GM12878 (cell line): ENCODE measurements around the gene C16orf92. TPM values are rescaled to one million over a fixed set of nuclear protein-coding genes. Genes with fewer than 3 reads are reported as not detected.
A peak's percentile ranks its signal among the peaks of the same experiment; 100 is the strongest.

Experiments used
- ATAC-seq: fragments of 200-7000 bp; cut with Tn5 transposase; 3 replicates; pipeline ENCODE4 v1.9.1; 2020; ENCODE audit warnings: mild to moderate bottlenecking, moderate library complexity
- BruUV-seq: library from RNA; stranded (reverse); fragments of 400-500 nt; replicated peaks from 2 replicates; lab custom pipeline; 2021; lab: Mats Ljungman, UMichigan
- CTCF ChIA-PET: fragments of 300-600 bp; sonication (Branson Sonifier 250); formaldehyde crosslinking; extraction: SDS; loops from one replicate; lab custom pipeline; 2021; ENCODE audit warnings: inconsistent platforms; lab: Yijun Ruan, JAX
- POLR2A ChIA-PET: fragments of 350-600 bp; formaldehyde crosslinking; extraction: SDS; loops from one replicate; lab custom pipeline; 2021; ENCODE audit warnings: inconsistent platforms; lab: Charles Lee
- RAD21 ChIA-PET: fragments of 300-600 bp; sonication (Branson Sonifier 250); formaldehyde crosslinking; loops from one replicate; lab custom pipeline; 2023; ENCODE audit warnings: antibody characterized with exemption; ENCODE audit not compliant: unreplicated experiment; lab: Charles Lee
- SMC1A ChIA-PET: fragments of 300-600 bp; sonication (Branson Sonifier 250); formaldehyde crosslinking; loops from one replicate; lab custom pipeline; 2023; ENCODE audit not compliant: unreplicated experiment, uncharacterized antibody; lab: Charles Lee
- DNase-seq: peaks from one replicate; pipeline ENCODE4 v3.0.0-alpha.2; 2011; ENCODE audit warnings: low read depth, low spot score
- FAIRE-seq: peaks from 3 replicates; lab custom pipeline; 2011; peaks lifted over from hg19 to GRCh38; lab: Jason Lieb, UNC
- H2AFZ ChIP-seq: 2 replicates; pipeline ENCODE4 v1.6.0; 2011; ENCODE audit warnings: low read depth, low read length, control low read depth; ENCODE audit not compliant: control insufficient read depth
- H3K27ac ChIP-seq: 2 replicates; pipeline ENCODE4 v1.5.1; 2011; ENCODE audit warnings: control low read depth; ENCODE audit not compliant: control insufficient read depth, insufficient read depth
- H3K27me3 ChIP-seq, 2 experiments: replicated peaks in 1 of 2; 2 replicates each; pipeline versions ENCODE4 v1.6.0 to v1.6.1; 2011; ENCODE audit warnings: low read length in 1 of 2; ENCODE audit not compliant: control insufficient read depth in 2 of 2, insufficient read depth in 2 of 2
- H3K36me3 ChIP-seq, 2 experiments: 2 replicates each; pipeline ENCODE4 v1.5.1; 2011; ENCODE audit warnings: low read length in 1 of 2; ENCODE audit not compliant: control insufficient read depth in 2 of 2, insufficient read depth in 2 of 2
- H3K4me1 ChIP-seq: 2 replicates; pipeline ENCODE4 v1.6.1; 2011; ENCODE audit warnings: mild to moderate bottlenecking, low read length, moderate library complexity, mixed read lengths; ENCODE audit not compliant: control insufficient read depth, insufficient read depth
- H3K4me2 ChIP-seq: 2 replicates; pipeline ENCODE4 v1.6.0; 2011; ENCODE audit warnings: control low read depth; ENCODE audit not compliant: control insufficient read depth, insufficient read depth
- H3K4me3 ChIP-seq: fragments of 200-600 bp; sonication (generic); 2 replicates; pipeline ENCODE4 v1.5.1; 2016
- H3K79me2 ChIP-seq: 2 replicates; pipeline ENCODE4 v1.6.0; 2011; ENCODE audit warnings: low read length; ENCODE audit not compliant: control insufficient read depth, insufficient read depth
- H3K9ac ChIP-seq: 2 replicates; pipeline ENCODE4 v1.8.0; 2011; ENCODE audit warnings: low read length, control low read depth, mixed read lengths; ENCODE audit not compliant: control insufficient read depth, insufficient read depth
- H3K9me3 ChIP-seq: replicated peaks from 3 replicates; pipeline ENCODE4 v1.5.1; 2011; ENCODE audit warnings: mild to moderate bottlenecking, low read length; ENCODE audit not compliant: control insufficient read depth, insufficient read depth
- H4K20me1 ChIP-seq: 2 replicates; pipeline ENCODE4 v1.6.0; 2011; ENCODE audit not compliant: control insufficient read depth, insufficient read depth
- BMI1 ChIP-seq: fragments of 450-650 bp; IDR thresholded peaks from 2 replicates; pipeline ENCODE4 v1.6.1; 2016; ENCODE audit warnings: mild to moderate bottlenecking, moderate library complexity, borderline replicate concordance
- CHD2 ChIP-seq: IDR thresholded peaks from 2 replicates; pipeline ENCODE4 v1.6.1; 2011; ENCODE audit warnings: low read depth, low read length, improper control_type of control experiment, borderline replicate concordance
- CTCF ChIP-seq, 3 experiments: IDR thresholded peaks in 2 of 3; conservative IDR thresholded peaks in 1 of 3; 2 replicates each; pipeline ENCODE4 v1.5.1; 2011; ENCODE audit warnings: low read depth in 3 of 3, low read length in 3 of 3, mild to moderate bottlenecking in 3 of 3, control low read depth in 2 of 3, moderate library complexity in 2 of 3, inconsistent platforms in 1 of 3, mixed read lengths in 1 of 3; ENCODE audit not compliant: control insufficient read depth in 2 of 3, insufficient read depth in 1 of 3; ENCODE audit errors: extremely low read depth in 1 of 3
- LARP7 ChIP-seq: fragments of 450-650 bp; IDR thresholded peaks from 2 replicates; pipeline ENCODE4 v1.6.1; 2017; ENCODE audit warnings: mild to moderate bottlenecking
- PML ChIP-seq: IDR thresholded peaks from 2 replicates; pipeline ENCODE4 v1.6.1; 2012; ENCODE audit warnings: low read length, inconsistent platforms
- POLR2AphosphoS5 ChIP-seq: IDR thresholded peaks from 2 replicates; pipeline ENCODE4 v1.6.1; 2011; ENCODE audit warnings: mild to moderate bottlenecking, low read length, inconsistent platforms
- POU2F2 ChIP-seq: IDR thresholded peaks from 3 replicates; pipeline ENCODE4 v1.6.1; 2011; ENCODE audit warnings: low read depth, mild to moderate bottlenecking, low read length, borderline replicate concordance
- SMARCA5 ChIP-seq: fragments of 450-650 bp; IDR thresholded peaks from 2 replicates; pipeline ENCODE4 v1.6.1; 2017; ENCODE audit warnings: mild to moderate bottlenecking
- SMC3 ChIP-seq: IDR thresholded peaks from 2 replicates; pipeline ENCODE4 v1.6.1; 2011; ENCODE audit warnings: low read length, improper control_type of control experiment, borderline replicate concordance
- WGBS: methylation state at CpG from one replicate; pipeline ENCODE4 v1.1.6; 2016; ENCODE audit warnings: low lambda C conversion rate; ENCODE audit not compliant: insufficient replicate concordance, insufficient coverage; ENCODE audit errors: missing lambda C conversion rate; 5-methylcytosine and 5-hydroxymethylcytosine counted together
- in situ Hi-C: fragments of 300-500 bp; cut with MboI; formaldehyde crosslinking; loops from 9 replicates; pipeline ENCODE4 v1.14.3; 2018; ENCODE audit warnings: mixed read lengths
- intact Hi-C: fragments of 100-400 bp; cut with micrococcal nuclease; formaldehyde crosslinking; loops from one replicate; pipeline ENCODE4 v1.14.2; 2022; ENCODE audit not compliant: unreplicated experiment
- polyA plus RNA-seq, 11 experiments: library from polyadenylated mRNA; depleted of rRNA in 4 of 11; unstranded in 6 of 11; stranded (reverse) in 5 of 11; fragments of >200 nt; fragmentation: Nextera tagmentation in 4 of 11; fragmentation: Illumina TruSeq in 1 of 11; extraction: Ambion mirVana in 4 of 11; extraction: Trizol in 1 of 11; gene quantifications; 1 replicate in 1 of 11; 2 replicates in 10 of 11; pipeline versions ENCODE4 v1.2.1 to v1.2.3, GENCODE V29; 2011 to 2016; ENCODE audit warnings: inconsistent platforms in 2 of 11, missing spikeins in 2 of 11, low read depth in 1 of 11
- total RNA-seq, 4 experiments: library from RNA; depleted of rRNA in 3 of 4; stranded (reverse); fragments of >200 nt in 3 of 4; fragmentation: Illumina TruSeq in 1 of 4; extraction: Trizol in 1 of 4; gene quantifications; 2 replicates each; pipeline versions ENCODE4 v1.2.1 to v1.2.3, GENCODE V29; 2013 to 2021
- TF ChIP-seq, protein P1 (sequence below): fragments of 450-650 bp; formaldehyde crosslinking; IDR thresholded peaks from 2 replicates; pipeline ENCODE4 v1.5.0; 2022; ENCODE audit warnings: mild to moderate bottlenecking, missing genetic modification characterization
- TF ChIP-seq, protein P2 (sequence below): fragments of 150-350 bp; IDR thresholded peaks from 2 replicates; pipeline ENCODE4 v1.6.1; 2014; ENCODE audit warnings: mild to moderate bottlenecking, low read depth, low read length

The C16orf92 gene
- total and polyA plus RNA-seq, 10 of the 15 experiments (the other 5 are each of a cell fraction or from before 2014, with no cell fraction given), result not detected

DNA sequence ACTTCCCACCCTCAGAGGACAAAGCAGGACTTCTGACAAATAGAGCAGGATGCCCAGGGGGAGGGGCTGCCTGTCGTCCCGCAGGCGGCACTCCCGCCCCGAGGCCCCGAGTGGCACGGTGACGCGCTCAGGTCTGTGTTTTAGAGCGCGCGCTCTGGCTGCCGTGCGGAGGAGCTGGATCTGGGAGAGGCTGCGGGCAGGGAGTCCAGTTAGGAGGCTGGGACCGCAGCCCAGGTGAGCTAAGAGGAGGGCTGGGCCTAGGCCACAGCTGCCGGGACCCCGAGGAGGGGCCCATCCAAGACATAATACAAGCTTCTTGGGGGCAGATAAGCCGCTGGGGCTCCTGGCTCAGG lies 18.6 kb upstream of the C16orf92 start (continued):
- TF ChIP-seq, protein P1, sequence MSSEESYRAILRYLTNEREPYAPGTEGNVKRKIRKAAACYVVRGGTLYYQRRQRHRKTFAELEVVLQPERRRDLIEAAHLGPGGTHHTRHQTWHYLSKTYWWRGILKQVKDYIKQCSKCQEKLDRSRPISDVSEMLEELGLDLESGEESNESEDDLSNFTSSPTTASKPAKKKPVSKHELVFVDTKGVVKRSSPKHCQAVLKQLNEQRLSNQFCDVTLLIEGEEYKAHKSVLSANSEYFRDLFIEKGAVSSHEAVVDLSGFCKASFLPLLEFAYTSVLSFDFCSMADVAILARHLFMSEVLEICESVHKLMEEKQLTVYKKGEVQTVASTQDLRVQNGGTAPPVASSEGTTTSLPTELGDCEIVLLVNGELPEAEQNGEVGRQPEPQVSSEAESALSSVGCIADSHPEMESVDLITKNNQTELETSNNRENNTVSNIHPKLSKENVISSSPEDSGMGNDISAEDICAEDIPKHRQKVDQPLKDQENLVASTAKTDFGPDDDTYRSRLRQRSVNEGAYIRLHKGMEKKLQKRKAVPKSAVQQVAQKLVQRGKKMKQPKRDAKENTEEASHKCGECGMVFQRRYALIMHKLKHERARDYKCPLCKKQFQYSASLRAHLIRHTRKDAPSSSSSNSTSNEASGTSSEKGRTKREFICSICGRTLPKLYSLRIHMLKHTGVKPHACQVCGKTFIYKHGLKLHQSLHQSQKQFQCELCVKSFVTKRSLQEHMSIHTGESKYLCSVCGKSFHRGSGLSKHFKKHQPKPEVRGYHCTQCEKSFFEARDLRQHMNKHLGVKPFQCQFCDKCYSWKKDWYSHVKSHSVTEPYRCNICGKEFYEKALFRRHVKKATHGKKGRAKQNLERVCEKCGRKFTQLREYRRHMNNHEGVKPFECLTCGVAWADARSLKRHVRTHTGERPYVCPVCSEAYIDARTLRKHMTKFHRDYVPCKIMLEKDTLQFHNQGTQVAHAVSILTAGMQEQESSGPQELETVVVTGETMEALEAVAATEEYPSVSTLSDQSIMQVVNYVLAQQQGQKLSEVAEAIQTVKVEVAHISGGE (CRISPR knock-in tag), result no peak
- no peak for TF ChIP-seq BMI1

- intact Hi-C loops (no loop called here), in situ Hi-C loops (loop anchor here (25.0 kb wide), 1 partner anchor 893 kb away; no protein-coding TSS in a partner anchor)
- Histone ChIP-seq H2AFZ (no peak overlapping the region), H3K36me3 (peaks cover 0 to 3% of the 10 kb centered on the region in 2 experiments; a peak in 2 of 4 replicates), H3K9me3 (no peaks in the 10 kb centered on the region), H3K9ac (no peak overlapping the region), H4K20me1 (no peaks in the 10 kb centered on the region), H3K79me2 (no peaks in the 10 kb centered on the region), H3K27ac (no peak overlapping the region), H3K4me2 (no peak overlapping the region), H3K27me3 (no peaks in the 10 kb centered on the region), H3K4me1 (no peaks in the 10 kb centered on the region), H3K4me3 (no peak overlapping the region)
- no peak for TF ChIP-seq SMARCA5
- no peak for TF ChIP-seq CHD2
- TF ChIP-seq, protein P2, sequence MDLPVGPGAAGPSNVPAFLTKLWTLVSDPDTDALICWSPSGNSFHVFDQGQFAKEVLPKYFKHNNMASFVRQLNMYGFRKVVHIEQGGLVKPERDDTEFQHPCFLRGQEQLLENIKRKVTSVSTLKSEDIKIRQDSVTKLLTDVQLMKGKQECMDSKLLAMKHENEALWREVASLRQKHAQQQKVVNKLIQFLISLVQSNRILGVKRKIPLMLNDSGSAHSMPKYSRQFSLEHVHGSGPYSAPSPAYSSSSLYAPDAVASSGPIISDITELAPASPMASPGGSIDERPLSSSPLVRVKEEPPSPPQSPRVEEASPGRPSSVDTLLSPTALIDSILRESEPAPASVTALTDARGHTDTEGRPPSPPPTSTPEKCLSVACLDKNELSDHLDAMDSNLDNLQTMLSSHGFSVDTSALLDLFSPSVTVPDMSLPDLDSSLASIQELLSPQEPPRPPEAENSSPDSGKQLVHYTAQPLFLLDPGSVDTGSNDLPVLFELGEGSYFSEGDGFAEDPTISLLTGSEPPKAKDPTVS, result no peak
- no peak for TF ChIP-seq CTCF (IDR thresholded peaks at IDR 0.05 in 2 of 3, conservative IDR thresholded peaks at IDR 0.05 in 1 of 3; ENCODE audit: control insufficient read depth in 2 of 3, extremely low read depth in 1 of 3, insufficient read depth in 1 of 3, low read depth in 3 of 3, low read length in 3 of 3)
- TF ChIP-seq POU2F2, result no peak
- TF ChIP-seq SMC3, result no peak
- no peak for TF ChIP-seq POLR2AphosphoS5
- TF ChIP-seq PML, result no peak
- TF ChIP-seq LARP7, result no peak
- RAD21 ChIA-PET, result no interaction called here
- peak; percentile 56 for ATAC-seq
- no TSS peak for BruUV-seq
- POLR2A ChIA-PET, result no interaction called here
- CTCF ChIA-PET, result interaction anchor here (1.1 to 1.4 kb wide), 4 partner anchors 18 to 393 kb away, joined by 3 to 4 read pairs (median 3); partner anchors contain the start of gene C16orf92
- no peak for FAIRE-seq
- no peak for DNase-seq
- WGBS, result 26% methylated on average over 10 of the region's 11 CpGs
- SMC1A ChIA-PET, result no interaction called here
Observed at GRCh38 chr16:30004811-30005242, 18.2 kb upstream of the C16orf92 start.
